Nephron (organoid): ENCODE measurements around the gene TBCEL.

Source experiments
- H3K27ac Mint-ChIP-seq, 3 experiments: 2 replicates each; pipeline ENCODE4 v1.8.0; 2020; ENCODE audit warnings: mixed read lengths in 3 of 3, mild to moderate bottlenecking in 2 of 3, moderate library complexity in 1 of 3
- H3K27me3 Mint-ChIP-seq: 2 replicates; pipeline ENCODE4 v1.8.0; 2021; ENCODE audit warnings: low read depth, mild to moderate bottlenecking, moderate library complexity, mixed read lengths
- H3K36me3 Mint-ChIP-seq: 2 replicates; pipeline ENCODE4 v1.8.0; 2020; ENCODE audit warnings: low read depth, mixed read lengths
- H3K4me1 Mint-ChIP-seq: 2 replicates; pipeline ENCODE4 v1.8.0; 2020; ENCODE audit warnings: mixed read lengths
- H3K4me3 Mint-ChIP-seq, 3 experiments: 2 replicates each; pipeline ENCODE4 v1.8.0; 2020; ENCODE audit warnings: mild to moderate bottlenecking in 3 of 3, mixed read lengths in 3 of 3, moderate library complexity in 2 of 3
- H3K9me3 Mint-ChIP-seq: 2 replicates; pipeline ENCODE4 v1.8.0; 2020; ENCODE audit warnings: mixed read lengths
- TF ChIP-seq, protein P1 (sequence below), 3 experiments: fragments of 200-600 bp; sonication (generic); IDR thresholded peaks; one replicate each; pipeline ENCODE4 v1.5.0; 2021; ENCODE audit warnings: antibody characterized with exemption in 3 of 3; ENCODE audit not compliant: unreplicated experiment in 3 of 3

TBCEL gene

GRCh38 chr11:121108413-121108812, 84.5 kb downstream of the TBCEL start:
- Mint-ChIP-seq H3K4me1 (peaks cover 67% of the 10 kb centered on the region), H3K27me3 (peaks cover 29% of the 10 kb centered on the region), H3K9me3 (no peaks in the 10 kb centered on the region), H3K27ac (no peak overlapping the region), H3K36me3 (no peaks in the 10 kb centered on the region), H3K4me3 (no peak overlapping the region)
- TF ChIP-seq, protein P1, sequence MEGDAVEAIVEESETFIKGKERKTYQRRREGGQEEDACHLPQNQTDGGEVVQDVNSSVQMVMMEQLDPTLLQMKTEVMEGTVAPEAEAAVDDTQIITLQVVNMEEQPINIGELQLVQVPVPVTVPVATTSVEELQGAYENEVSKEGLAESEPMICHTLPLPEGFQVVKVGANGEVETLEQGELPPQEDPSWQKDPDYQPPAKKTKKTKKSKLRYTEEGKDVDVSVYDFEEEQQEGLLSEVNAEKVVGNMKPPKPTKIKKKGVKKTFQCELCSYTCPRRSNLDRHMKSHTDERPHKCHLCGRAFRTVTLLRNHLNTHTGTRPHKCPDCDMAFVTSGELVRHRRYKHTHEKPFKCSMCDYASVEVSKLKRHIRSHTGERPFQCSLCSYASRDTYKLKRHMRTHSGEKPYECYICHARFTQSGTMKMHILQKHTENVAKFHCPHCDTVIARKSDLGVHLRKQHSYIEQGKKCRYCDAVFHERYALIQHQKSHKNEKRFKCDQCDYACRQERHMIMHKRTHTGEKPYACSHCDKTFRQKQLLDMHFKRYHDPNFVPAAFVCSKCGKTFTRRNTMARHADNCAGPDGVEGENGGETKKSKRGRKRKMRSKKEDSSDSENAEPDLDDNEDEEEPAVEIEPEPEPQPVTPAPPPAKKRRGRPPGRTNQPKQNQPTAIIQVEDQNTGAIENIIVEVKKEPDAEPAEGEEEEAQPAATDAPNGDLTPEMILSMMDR (IDR thresholded peaks at IDR 0.05; ENCODE audit: unreplicated experiment in 3 of 3) = no peak

DNA sequence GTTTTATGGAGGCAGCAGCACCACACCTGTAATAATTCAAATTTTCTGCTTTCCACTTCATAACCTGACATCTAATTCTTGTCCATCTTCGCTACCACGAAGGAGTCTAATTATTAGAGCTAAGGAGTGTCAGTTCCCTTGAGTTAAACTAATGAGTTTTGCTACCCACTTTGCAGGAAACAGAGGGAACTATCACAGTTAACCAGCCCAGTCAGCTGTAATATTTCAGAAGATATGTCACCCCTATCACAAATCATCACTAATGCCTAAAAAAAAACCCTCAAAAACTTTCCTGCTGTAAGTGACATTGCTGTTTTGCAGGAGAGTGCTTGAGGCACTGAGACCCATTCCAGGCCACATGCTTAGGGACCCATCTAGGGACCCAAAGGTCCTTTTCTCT, 85.6 kb downstream of the TBCEL start:
- Mint-ChIP-seq H3K27ac (no peak overlapping the region), H3K9me3 (no peaks in the 10 kb centered on the region), H3K36me3 (no peaks in the 10 kb centered on the region), H3K4me3 (no peak overlapping the region), H3K4me1 (peaks cover 60% of the 10 kb centered on the region), H3K27me3 (peaks cover 31% of the 10 kb centered on the region)
- TF ChIP-seq, protein P1 (IDR thresholded peaks at IDR 0.05; ENCODE audit: unreplicated experiment in 3 of 3) = no peak

DNA sequence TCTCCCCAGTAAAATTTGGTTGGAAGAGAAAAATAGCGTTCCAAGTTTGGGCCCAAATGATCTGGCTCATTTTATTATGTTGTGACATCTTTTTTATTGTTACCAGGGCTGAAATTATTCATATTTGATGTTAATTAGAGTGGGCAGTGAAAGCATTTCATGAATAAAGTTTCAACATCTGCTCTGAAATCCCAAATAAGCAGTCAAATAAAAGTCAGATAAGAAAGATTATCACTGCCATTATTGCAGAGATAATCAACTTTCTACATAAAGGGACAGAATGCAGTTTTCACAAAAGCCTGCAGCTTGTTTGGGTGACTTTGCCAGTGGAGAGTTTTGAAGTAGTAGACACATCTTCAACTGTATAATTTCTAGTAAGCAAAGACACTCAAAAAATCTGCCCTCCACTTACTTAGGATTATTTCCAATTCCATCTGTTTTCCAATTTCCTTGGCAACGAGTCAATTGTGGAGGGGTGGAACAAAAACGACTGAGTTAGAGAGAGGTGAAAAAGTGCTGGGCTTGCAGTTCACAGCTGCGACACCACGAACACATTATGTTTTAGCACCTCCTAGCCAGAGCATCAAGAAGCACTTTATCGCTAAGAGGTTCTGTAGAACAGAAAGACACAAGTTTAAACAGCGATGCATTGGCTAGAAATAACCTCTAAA, 86.1 kb downstream of the TBCEL start:
- TF ChIP-seq, protein P1 (IDR thresholded peaks at IDR 0.05; ENCODE audit: unreplicated experiment in 3 of 3) = no peak
- Mint-ChIP-seq H3K4me3 (no peak overlapping the region), H3K4me1 (peaks cover 54% of the 10 kb centered on the region), H3K36me3 (no peaks in the 10 kb centered on the region), H3K9me3 (no peaks in the 10 kb centered on the region), H3K27me3 (peaks cover 31% of the 10 kb centered on the region), H3K27ac (no peak overlapping the region)

GRCh38 chr11:121110871-121111724, 87.2 kb downstream of the TBCEL start:
- H3K4me3 Mint-ChIP-seq = no peak overlapping the region
- peak overlapping the region in 1 of 3 experiments; percentile 42 for H3K27ac Mint-ChIP-seq
- TF ChIP-seq, protein P1 (IDR thresholded peaks at IDR 0.05; ENCODE audit: unreplicated experiment in 3 of 3) = no peak
- H3K4me1 Mint-ChIP-seq = peaks cover 43% of the 10 kb centered on the region
- H3K9me3 Mint-ChIP-seq = no peaks in the 10 kb centered on the region
- no peaks in the 10 kb centered on the region for H3K36me3 Mint-ChIP-seq
- peaks cover 31% of the 10 kb centered on the region for H3K27me3 Mint-ChIP-seq

- H3K4me1 Mint-ChIP-seq = peaks cover 34% of the 10 kb centered on the region
- H3K27me3 Mint-ChIP-seq = peaks cover 31% of the 10 kb centered on the region
- TF ChIP-seq, protein P1 (IDR thresholded peaks at IDR 0.05; ENCODE audit: unreplicated experiment in 3 of 3) = peak; percentile 55 to 60 (median 58)
- H3K27ac Mint-ChIP-seq = no peak overlapping the region
- no peaks in the 10 kb centered on the region for H3K9me3 Mint-ChIP-seq
- no peaks in the 10 kb centered on the region for H3K36me3 Mint-ChIP-seq
- H3K4me3 Mint-ChIP-seq = no peak overlapping the region
These were observed 88.9 kb downstream of the TBCEL start for GRCh38 chr11:121112498-121113455.
